AG04449 (cell line): ENCODE results near the gene USP32.

Source experiments
- CTCF ChIA-PET: fragments of 350-600 bp; formaldehyde crosslinking; extraction: SDS; loops from one replicate; lab custom pipeline; 2021; ENCODE audit warnings: antibody characterized with exemption; lab: Yijun Ruan, JAX
- POLR2A ChIA-PET: fragments of 400-600, 350-600 bp; formaldehyde crosslinking; extraction: SDS; loops from one replicate; lab custom pipeline; 2020; ENCODE audit warnings: antibody characterized with exemption, inconsistent platforms; lab: Yijun Ruan, JAX
- DNase-seq: peaks from one replicate; pipeline ENCODE4 v3.0.0-alpha.2; 2010; ENCODE audit warnings: low read depth, low spot score
- H3K4me3 ChIP-seq: 2 replicates; pipeline ENCODE4 v1.5.1; 2011; ENCODE audit warnings: low read depth, mild to moderate bottlenecking, control low read depth, low read length
- TF ChIP-seq, protein P1 (sequence below): IDR thresholded peaks from one replicate; pipeline ENCODE4 v1.5.1; 2011; ENCODE audit warnings: mild to moderate bottlenecking, moderate library complexity, low read length, control low read depth, inconsistent platforms; ENCODE audit not compliant: insufficient read depth; ENCODE audit errors: missing control alignments

The USP32 gene

DNA sequence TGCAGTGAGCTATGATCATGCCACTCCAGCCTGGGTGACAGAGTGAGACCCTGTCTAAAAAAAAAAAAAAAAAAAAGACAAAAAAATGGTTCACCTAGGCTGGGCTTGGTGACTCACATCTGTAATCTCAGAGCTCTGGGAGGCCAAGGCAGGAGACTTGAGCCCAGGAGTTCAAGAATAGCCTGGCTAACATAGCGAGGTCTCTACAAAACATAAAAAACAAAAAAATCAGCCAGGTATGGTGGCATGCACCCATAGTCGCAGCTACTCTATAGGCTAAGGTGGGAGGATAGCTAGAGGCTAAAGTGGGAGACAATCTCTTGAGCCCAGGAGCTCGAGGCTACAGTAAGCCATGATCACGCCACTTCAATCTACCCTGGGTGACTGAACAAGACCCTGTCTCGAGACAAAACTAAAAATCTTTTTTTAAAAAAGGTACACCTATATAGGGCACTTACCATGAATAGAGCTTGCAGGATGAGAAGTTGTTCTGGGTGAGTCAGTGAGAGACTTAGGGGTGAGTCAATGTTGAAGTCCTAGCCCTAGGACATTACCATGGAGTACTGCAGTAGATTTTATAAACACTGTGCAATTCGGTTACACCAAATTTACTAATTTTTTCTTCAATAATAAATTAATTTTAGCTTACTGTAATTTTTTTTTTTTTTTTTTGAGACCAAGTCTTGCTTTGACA lies 19.0 kb downstream of the USP32 start:
- ChIA-PET CTCF (interaction anchor here (0.9 to 1.3 kb wide), 2 partner anchors 10 to 59 kb away, joined by 3 read pairs; no protein-coding TSS in a partner anchor), POLR2A (interaction anchor here (0.8 to 1.1 kb wide), 2 partner anchors 15 to 19 kb away, joined by 3 to 4 read pairs; partner anchors contain the start of gene USP32)
- DNase-seq: no peak
- TF ChIP-seq, protein P1, sequence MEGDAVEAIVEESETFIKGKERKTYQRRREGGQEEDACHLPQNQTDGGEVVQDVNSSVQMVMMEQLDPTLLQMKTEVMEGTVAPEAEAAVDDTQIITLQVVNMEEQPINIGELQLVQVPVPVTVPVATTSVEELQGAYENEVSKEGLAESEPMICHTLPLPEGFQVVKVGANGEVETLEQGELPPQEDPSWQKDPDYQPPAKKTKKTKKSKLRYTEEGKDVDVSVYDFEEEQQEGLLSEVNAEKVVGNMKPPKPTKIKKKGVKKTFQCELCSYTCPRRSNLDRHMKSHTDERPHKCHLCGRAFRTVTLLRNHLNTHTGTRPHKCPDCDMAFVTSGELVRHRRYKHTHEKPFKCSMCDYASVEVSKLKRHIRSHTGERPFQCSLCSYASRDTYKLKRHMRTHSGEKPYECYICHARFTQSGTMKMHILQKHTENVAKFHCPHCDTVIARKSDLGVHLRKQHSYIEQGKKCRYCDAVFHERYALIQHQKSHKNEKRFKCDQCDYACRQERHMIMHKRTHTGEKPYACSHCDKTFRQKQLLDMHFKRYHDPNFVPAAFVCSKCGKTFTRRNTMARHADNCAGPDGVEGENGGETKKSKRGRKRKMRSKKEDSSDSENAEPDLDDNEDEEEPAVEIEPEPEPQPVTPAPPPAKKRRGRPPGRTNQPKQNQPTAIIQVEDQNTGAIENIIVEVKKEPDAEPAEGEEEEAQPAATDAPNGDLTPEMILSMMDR: no peak
- no peak overlapping the region for H3K4me3 ChIP-seq

DNA sequence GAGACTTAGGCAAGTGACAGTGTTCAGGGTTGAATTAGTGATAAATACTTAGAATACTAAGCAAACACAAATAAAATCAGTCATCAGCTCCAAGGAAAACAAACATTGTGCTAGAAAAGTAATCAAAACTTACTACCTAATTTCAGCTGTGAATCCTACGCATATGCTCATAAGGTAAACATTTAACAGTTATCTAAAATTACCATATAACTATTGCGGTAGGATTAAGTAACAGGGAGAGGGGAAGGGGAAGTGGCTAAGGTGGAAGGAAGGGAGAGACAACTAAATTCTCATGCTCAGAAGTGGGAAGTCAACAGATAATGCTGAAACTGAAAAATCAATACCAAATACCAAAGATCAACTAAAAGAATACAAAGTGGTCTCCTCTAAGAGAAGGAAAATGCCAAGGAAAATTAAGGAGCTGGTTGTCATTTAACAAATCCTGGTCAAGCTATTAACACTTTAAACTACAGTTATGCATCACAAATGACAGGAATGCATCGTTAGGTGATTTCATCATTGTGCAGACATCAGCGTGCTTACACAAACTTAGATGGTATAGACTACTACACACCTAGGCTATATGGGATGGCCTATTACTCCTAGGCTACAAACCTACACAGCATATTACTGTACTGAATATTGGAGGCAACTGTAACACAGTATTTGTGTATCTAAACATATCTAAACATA lies 20.0 kb downstream of the USP32 start:
- no peak for DNase-seq
- no peak overlapping the region for H3K4me3 ChIP-seq
- CTCF ChIA-PET: interaction anchor here (0.8 to 1.3 kb wide), 3 partner anchors 9 to 15 kb away, joined by 3 to 4 read pairs (median 4); no protein-coding TSS in a partner anchor
- TF ChIP-seq, protein P1: no peak
- POLR2A ChIA-PET: no interaction called here

DNA sequence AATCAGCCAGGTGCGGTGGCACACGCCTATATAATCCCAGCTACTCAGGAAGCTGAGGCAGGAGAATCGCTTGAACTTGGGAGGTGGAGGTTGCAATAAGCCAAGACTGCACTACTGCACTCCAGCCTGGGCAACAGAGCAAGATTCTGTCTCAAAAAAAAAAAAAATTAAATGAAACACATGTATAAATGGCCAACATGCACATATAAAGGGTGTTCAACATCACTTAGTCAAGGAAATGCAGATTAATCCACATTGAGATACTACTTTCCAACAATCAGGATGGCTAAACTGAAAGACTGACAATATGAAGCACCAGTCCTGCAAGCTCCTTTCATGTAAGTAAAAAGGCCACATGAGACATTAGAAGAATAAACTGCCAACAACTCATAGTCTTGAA lies 20.5 kb downstream of the USP32 start:
- ChIA-PET POLR2A (no interaction called here), CTCF (interaction anchor here (1.3 kb wide), 1 partner anchor 15 kb away, joined by 4 read pairs; no protein-coding TSS in a partner anchor)
- H3K4me3 ChIP-seq: no peak overlapping the region
- DNase-seq: no peak
- TF ChIP-seq, protein P1: no peak

- DNase-seq: no peak
- TF ChIP-seq, protein P1: no peak
- no peak overlapping the region for H3K4me3 ChIP-seq
- POLR2A ChIA-PET: no interaction called here
- CTCF ChIA-PET: no interaction called here
These were observed 22.2 kb downstream of the USP32 start for GRCh38 chr17:60369727-60370126.

DNA sequence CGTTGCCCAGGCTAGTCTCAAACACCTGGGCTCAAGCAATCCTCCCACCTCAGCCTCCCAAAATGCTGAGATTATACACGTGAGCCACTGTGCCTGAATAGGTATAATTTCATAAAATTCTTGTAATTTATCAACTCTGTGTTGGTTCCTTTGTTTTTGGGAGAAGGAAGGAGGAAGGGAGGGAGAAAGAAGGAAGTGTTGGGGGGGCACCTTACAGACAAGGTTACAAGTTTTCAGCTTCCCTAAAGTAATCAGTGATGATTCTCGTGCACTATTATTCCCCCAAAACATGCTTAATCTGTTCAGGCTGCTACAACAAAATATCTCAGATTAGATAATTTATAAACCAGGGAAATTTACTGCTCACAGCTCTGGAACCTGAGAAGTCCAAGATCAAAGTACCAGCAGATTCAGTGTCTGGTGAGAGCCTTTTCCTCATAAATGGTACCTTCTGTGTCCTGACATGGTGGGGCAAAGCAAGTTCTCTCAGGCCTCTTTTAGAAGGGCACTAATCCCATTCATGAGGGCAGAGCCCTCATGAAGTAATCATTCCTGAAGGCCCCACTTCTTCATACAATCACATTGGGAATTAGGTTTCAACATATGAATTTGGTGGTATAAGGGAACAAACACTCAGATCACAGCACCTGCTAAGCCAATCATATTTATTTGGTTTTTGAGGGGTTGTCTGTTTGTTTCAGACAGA lies 28.1 kb downstream of the USP32 start:
- POLR2A ChIA-PET: no interaction called here
- DNase-seq: no peak
- CTCF ChIA-PET: no interaction called here
- no peak overlapping the region for H3K4me3 ChIP-seq
- TF ChIP-seq, protein P1: no peak
